Activated CD8-positive, alpha-beta memory T cell treated with anti-CD3 and anti-CD28 coated beads for 24 hours (primary cell): ENCODE data around the gene KPNB1.
"Not testable (repeated sequence)": the region's sequence is repeated elsewhere in the genome, so short reads cannot be mapped to it uniquely, and the experiment has no call there.

Experiments
- DNase-seq: peaks from one replicate; pipeline ENCODE4 v3.0.0-alpha.2; 2020

Gene KPNB1

DNA sequence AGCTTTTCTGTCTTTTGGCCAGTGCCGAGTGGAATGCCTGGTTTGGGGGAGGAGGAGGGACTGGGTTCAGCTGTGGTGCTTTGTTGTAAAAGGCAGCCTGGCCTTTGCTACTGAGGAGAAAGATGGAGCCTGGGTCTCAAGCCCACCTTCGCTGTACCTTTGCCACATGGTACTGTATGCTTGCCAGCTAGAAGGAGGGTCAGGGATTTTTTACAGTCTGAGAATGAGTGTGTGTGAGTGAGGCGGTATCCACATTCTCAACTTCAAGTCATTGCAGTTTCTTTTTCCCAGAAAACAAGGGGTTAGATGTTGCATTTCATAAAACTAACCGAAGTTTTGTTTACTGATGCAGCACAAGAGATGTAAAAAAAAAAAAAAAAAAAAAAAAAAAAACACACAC lies 33.0 kb downstream of the KPNB1 start:
- DNase-seq: not testable (repeated sequence)

DNA sequence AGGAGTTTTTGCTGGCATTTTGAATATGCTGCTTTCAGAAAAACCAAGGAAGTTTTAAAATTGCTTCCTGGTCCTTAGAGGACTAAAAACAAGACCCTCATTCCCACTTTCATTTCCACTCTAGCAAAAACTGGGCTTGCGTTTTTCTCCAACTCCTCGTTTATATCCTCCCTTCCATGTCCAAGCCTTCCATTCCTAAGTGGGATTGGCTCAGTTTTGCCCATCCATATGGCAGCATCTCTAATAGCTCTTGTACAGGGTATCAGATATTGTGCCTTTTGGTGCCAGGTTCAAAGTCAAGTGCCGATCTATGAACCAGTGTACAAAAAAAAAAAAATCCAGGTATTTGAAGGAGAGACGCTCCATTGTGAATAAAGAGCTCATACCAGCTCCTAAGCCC lies 34.3 kb downstream of the KPNB1 start:
- no peak for DNase-seq

DNA sequence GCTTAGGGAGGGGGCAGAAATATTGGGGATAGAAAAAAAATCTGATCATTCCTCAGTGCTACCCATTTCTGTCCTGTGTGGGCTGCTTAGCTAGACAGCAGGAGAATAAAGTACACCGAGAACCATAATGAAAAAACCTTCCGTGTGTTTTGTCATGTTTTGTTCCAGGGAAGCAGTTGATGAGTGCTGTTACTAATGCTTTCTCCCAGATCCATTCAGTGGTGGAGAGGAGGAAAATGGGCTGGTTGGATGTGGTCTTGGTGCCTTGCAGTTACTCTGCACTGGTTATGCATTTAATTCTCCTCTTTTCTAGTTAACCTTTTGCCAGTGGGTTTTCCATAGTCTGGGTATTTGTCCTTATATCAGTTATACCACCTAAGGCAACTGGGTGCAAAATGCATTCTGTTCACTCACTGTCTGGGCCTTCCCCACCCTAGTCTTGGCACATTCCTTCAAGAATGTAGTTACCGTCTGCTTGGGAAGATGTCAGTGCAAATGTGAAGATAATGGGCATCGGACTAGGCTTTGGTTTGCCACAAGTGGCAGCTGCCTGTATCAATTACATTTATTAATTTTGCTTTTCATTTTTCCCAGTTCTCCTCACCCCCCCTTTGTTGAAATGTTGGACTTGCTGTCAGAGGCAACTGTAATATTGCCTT lies 34.9 kb downstream of the KPNB1 start:
- no peak for DNase-seq

DNA sequence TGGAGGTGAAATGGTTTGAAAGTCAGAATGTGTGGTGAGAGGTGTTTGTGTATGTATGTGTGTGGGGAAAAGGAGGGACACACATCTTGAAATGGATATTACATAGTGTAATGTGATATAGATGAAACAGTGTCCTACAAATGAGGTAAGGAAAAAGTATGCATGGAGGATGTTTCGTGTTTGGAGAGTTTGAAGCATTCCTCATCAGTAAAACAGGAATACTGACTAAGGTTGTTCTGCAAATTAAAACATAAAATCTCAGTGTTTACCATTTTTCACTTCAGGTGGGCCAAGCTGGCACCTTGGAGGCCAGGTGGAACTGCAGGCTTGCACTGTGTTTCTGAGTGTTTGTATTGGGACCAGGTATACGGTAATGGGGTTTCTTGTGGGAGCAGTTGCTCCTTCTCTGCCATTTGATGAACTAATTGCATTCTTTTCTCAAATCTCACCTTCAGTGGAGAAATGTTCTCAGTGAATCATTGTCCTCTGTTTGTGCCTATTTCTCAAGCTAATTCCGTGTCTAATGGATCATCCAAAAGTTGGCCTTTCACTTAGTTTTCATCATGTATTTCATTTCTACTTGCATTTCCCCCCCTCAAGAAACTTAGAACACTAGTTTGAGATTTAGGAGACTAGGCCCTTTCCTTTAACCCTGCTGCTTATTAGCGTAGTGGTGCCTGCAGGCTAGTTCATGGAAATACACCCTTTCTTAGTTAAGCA lies 36.0 kb downstream of the KPNB1 start:
- DNase-seq: no peak

DNA sequence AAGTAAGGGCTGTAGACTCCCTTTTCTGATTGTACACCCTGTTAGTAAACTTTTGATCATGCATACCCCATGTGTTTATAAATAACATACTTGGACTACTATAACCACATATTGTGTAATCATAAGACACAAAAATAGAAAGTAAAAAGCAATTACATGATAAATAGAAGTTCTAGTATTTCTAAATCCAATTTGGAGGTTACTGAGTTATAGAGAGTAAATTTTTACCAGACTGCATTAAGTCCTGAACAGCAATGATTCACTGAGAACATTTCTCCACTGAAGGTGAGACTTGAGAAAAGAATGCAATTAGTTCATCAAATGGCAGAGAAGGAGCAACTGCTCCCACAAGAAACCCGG lies 36.5 kb downstream of the KPNB1 start:
- no peak for DNase-seq

DNA sequence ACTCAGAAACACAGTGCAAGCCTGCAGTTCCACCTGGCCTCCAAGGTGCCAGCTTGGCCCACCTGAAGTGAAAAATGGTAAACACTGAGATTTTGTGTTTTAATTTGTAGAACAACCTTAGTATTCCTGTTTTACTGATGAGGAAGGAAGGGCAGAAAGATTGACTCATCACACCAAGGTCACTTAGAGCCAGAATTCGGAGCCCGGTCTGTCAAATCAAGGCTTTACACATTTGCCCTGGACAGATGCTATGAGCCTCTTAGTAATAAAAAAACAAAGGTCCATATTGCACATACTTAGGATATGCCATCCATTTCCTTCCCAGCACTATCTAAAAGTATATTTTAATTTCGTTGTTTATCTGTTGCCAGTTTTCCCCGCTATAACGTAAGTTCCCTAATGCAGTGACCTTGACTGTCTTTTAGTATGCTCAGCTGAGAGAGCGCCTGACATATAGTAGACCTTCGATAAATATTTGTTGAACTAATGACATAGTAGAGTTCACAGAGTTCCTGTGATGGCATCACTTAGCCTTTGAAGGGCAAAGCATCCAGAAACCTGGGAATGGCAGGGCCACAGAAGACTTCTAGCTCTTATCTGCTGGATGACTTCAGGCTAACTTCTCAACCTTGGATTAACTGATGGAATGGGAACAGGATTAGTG lies 37.1 kb downstream of the KPNB1 start:
- DNase-seq: no peak

DNA sequence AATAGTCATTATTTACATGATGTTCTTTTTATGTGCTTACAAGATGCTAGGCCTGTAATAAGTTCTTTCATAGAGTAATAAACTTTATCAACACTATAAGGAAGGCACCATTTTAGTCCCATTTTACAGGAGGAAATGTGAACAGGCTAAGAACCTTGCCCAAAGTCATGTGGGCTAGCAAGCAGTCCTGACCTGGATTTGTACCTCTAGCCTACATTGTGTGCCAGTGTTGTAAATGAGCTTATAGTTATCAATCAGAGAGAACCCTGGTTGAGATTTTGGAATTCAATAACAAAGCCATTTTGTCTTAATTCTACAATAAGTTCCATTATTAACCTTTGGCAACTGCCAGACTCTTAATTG lies 37.6 kb downstream of the KPNB1 start:
- no peak for DNase-seq

DNA sequence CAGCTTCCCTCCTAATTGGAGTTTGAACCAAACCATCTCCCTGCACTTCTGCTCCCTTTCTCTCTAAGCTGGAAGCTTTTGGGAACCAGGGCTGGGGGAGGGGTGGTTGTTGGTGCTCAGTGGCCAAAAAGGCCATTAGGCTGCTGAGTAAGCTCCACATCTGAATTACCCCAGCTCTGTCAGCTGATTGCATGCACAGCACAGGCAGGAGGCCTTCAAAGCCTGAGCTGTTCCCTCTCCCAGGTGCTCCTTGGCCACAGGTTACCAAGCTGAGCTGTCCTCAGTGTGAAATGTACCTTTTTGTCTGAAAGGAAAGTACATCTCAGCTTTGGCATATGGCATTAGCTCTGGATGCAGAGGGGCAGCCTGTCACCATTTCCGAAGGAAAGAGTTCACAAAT lies 38.0 kb downstream of the KPNB1 start:
- DNase-seq: no peak

DNA sequence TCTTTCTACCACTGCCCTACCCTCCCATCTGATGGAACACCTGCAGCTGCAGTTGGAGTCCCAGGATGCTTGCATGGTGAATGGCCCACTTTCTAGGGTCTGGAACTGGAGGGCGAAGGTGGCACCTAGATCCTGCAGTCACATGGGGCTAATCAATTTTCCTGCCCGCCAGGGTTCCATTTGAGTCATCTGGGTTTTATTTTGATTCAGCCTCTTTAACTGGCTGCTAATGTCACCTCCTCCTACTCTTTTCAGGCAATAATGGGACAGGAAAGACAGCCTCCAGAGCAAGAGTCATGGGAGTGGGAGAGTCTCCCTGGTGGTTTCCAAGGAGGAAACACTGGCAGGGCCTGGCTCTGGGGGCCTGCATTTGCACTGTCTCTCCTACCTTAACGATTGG lies 40.4 kb downstream of the KPNB1 start:
- no peak for DNase-seq

DNA sequence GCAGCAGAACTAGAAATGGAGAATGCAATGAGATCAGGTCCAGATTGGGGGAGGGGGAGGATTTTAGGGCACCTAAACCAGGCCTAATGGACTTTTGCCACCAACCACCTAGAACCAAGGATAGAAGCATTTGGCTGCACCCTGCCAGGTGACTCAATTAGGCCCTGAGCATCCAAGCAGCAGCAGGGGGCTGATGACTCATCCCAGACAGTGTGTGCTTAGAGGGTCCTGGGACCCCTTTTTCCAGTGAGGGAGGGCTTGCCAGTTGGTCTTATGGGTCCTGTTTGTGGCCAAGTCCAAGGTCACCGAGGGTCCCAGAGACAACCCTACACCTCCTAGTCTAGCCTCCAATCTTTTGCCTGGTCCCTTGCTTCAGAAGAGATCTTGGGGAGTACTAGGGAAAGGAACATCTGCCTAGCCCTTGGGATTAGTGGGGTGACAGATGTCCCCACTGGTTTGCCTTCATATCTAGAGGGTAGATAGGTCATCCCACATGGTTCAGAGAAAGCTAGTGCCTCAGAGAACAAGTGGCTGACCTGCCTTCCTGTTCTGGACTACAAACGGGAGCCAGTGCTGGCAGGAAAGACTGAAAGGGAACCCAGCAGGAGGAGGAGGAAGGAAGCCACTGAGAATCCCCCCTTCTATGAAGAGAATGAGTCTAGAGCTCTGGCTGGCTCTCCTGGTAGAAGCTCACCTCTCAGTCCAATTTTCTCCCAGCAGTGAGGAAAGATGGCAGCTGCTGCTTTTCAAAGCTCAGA lies 42.6 kb downstream of the KPNB1 start:
- no peak for DNase-seq

DNA sequence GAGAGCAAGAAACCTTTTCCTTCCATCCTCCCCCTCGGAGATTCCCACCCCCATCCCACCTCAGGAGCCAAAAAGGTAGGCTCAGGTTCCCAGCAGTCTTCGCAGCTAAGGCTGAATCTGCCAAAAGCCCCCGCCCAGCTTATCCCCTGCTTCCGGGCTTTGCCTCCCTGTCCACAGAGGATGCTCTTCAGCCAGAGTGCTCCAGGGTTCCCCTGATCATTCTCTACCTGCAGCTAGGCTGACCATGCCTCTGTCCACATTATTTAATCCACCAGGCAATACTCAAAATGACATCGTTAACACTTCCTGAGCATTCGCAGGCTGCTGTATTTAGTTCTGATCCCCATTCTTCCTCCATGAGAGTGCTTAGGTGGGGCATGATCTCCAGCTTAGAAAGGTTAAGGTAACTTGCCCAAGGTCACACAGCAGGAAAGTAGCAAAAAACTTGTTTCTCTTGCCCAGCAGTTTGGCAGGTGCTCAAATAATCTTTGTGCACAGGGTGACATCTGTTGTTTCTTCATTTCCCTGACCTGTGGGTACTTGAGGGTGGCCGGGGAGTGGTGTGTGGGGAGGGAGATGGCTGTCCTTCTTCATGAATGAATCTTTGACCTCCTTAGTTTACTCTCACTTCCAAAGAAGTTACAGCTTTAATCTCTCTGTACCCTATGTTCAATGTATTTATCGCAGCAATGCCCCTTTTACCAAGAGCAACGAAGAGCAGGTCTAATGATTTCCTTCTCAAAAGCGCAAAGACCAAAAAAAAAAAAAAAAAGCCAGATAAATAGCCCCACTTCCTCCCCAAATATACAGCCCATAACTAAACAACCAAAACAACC lies 43.4 kb downstream of the KPNB1 start:
- DNase-seq: peak; percentile 58

DNA sequence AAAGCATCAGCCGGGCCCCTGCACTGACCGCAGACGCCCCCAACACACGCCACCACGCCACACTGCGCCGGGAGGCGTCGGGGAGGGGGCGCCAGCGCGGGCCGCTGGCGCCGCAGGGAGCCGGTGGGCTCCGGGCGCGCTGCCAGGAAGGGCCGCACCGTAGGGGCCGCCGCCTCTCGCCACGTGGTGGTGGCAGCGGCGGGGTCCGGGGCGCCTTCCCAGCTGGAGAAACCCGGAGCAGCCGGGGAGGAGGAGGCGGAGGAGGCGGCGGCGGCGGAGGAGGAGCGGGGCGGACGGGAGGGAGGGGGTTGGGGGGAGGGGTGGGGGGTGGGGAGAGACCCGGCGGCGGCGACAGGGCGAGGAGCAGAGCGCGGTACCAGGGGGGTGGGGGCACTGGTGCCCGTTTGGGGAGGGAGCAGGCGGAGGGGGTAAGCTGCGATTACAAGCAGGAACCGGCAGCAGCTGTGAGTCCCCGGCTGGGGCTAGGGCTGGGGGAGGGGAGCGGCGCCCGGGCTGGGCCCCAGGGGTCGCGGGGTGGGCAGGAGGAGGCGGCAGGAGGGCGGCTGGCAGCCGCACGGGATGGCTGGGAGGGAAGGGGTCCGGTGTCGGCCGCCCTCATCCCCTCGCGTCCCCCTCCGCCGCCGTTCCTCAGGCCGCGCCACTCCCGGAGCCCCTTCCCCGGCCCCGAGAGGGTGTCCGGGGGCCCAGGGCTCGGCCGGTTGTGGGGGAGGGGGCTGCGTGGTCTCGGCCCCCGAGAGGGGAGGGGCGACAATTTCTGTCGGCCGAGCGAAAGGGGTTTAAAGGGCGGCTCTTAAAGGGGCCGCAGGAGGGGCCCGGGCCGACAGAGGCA lies 44.2 kb downstream of the KPNB1 start, which contains the start of gene TBKBP1:
TSS of gene TBKBP1 (plus strand) at position 431 of the 850 bp plus-strand sequence. CDS start 1,952 bp downstream, outside the sequence.
- DNase-seq: peak; percentile 84

DNA sequence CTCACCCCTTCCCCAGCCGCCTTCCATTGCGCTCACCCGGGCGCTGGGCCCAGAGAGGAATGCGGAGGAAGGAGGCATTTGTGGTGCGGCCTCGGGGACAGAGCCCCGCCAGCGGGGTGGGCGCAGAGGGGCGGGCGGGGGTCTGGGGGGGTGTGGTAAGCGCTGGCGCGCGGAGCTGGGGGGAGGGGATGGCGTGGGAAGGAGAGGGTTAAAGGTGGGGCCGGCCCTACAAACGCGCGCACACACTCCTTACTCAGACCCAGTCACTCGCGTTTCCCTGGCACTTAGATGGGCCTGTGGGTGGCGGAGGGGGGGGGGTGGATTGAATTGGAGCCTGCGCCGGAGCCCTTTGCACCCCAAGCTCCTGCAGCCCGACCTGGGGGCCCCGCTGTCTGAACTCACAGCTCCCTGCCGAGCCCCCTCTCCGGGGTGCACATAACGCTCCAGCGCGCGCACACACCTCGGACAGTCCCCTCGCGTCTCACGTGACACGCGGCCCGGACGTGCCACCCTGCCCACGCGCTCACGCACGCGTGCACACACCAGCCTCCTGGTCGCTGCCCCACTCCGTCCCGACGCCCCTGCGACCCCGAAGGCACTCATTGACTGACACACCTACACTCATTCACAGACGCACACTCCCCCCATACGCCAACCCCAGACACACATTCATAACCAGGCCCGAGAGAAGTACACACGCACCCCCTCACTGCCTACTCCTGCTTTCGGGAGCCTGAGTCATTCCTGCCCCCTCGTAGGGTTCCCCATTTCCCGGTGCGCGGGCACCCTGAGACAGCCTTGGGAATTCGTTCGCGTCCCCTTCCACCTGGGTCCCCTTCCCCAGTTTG lies 45.1 kb downstream of the KPNB1 start:
- DNase-seq: peak; percentile 88

DNA sequence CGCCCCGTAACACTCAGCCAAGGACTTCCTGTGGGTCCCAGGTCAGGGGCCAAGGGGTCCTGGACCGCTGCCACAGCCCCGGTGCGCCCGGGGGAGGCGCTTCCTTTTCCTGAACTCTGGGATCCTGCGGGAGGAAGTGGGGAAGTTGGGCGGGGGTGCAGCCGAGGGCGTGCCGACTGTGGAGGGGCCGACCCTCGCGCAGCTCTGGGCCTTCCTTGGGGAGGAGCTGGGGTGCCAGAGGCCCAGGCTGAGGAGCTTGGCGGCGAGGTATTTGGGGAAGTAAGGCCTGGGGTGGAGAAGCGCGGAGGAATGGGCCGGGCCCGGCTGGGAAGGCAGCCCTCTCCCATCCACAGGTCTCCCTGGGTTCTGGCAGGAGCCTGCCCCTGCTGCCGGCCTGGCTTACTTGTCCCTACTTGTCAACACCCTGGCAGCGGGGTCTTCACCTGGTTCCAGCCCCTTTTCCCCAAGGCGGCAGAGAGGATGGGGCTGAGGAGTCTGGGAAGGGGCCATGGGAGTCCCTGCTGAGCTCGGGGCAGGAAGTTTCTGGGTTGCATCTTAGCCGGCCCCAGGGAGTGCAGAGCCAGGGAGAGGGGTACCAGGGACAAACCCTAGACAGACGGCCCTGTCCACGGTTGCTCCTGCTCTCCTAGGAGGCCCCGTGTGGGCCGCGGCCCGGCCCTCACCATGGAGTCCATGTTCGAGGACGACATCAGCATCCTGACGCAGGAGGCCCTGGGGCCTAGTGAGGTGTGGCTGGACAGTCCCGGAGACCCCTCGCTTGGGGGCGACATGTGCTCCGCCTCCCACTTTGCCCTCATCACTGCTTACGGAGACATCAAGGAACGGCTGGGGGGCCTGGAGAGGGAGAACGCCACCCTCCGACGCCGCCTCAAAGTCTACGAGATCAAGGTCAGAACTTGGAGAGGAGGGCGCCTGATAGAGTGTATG lies 46.0 kb downstream of the KPNB1 start:
- no peak for DNase-seq

DNA sequence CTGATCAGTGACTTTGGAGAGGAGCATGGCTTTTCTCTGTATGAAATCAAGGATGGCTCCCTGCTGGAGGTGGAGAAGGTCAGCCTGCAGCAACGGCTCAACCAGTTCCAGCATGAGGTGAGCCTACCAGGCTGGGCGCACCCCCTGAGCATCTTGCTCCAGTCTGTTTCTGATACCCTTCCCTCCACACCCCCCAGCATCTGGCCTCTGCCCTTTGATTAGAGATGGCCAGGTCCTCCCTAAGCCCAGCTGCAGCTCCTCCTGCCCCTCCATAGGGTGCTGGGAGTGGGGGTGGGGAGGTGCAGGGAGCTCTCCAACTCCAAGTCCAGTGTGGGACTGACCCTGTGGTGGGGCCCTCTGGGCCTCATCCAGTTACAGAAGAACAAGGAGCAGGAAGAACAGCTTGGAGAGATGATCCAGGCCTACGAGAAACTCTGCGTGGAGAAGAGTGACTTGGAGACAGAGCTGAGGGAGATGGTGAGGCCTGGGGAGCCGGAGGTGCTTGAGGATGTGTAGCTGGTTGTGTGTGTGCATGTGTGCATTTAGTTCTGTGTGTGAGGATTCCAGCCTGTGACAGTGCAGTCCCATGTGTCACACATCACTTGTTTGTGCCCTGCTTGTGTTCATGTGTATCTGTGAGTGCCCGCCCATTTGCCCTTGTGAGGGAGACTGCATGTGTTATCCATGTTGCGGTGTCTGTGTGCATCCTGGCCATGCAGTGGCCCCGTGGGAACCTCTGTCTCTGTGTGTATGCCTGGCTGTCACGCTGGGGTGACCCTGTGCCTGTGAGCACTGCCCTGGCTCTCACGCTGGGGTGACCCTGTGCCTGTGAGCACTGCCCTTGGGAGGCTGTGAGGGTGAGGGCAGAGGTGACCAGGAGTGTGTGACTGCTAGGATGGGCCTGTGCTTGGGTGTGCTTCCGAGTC lies 47.3 kb downstream of the KPNB1 start:
- peak; percentile 65 for DNase-seq

DNA sequence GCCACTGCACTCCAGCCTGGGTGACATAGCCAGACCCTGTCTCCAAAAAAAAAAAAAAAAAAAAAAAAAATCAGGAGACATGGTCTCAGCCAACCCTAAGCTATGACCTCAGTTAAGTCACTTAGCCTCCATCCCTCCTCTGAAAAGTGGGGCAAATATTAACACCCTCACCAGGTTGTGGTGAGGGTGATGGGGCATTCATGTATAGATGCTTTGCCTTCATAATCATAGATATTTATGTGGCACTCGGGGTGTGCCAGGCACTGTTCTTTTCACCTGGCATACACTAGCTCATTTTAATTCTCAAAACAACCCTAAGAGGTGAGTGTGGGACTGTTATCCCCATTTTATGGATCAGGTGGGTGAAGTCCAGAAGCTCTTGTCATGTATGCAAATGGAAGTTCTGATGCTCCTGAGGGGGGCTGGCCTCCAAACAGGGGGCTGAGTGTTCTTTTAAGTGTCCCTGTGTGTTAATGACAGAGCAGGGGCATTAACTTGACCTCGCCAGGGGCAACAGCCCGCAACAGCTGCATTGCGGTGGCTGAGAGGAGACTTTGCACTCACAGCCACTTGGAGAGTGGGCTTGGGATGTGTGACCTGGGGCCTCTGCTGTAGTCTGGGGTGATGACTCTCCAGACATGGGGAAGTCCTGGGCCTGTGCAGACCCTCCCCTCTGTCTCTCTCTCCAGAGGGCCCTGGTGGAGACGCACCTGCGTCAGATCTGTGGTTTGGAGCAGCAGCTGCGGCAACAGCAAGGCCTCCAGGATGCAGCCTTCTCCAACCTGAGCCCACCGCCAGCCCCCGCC lies 48.4 kb downstream of the KPNB1 start:
- no peak for DNase-seq
